ENCODE results near the gene SUN1. TPM values are rescaled to one million over a fixed set of nuclear protein-coding genes. Genes with fewer than 3 reads are reported as not detected.
A peak's percentile ranks its signal among the peaks of the same experiment; 100 is the strongest.
"Not testable (repeated sequence)": the region's sequence is repeated elsewhere in the genome, so short reads cannot be mapped to it uniquely, and the experiment has no call there.

SUN1 gene
- total and polyA plus RNA-seq, 2 donors (not counting 3 experiments of a cell fraction or from before 2014, with no cell fraction given): 158 to 410 TPM

GRCh38 chr7:908591-909357 is 76.5 kb downstream of the SUN1 start:
- DNase-seq (ENCODE audit: low read depth, low spot score); H3K4me1 ChIP-seq (ENCODE audit: control insufficient read depth, extremely low read depth, insufficient read depth, low read length); dilution Hi-C loops (cut with MboI; ENCODE audit: extremely low pct_ligation_motif_present, low sequenced_read_pairs); POLR2A ChIA-PET; H3K79me2 ChIP-seq (ENCODE audit: control insufficient read depth, insufficient read depth, low read length); H3K36me3 ChIP-seq (ENCODE audit: control insufficient read depth in 2 of 2, extremely low read depth in 1 of 2, insufficient read depth in 2 of 2, low read length in 2 of 2); H3K9ac ChIP-seq (replicated peaks; ENCODE audit: extremely low read depth, insufficient read depth, low read length); H3K9me1 ChIP-seq (replicated peaks; ENCODE audit: control insufficient read depth, extremely low read depth, insufficient read depth, low read length); H3K4me2 ChIP-seq (ENCODE audit: insufficient read depth, low read length); H2AFZ ChIP-seq (ENCODE audit: low read depth, low read length); H3K9me3 ChIP-seq (replicated peaks; ENCODE audit: control insufficient read depth, insufficient read depth, low read length); H3K27ac ChIP-seq (ENCODE audit: insufficient read depth, low read depth, low read length); FAIRE-seq; H4K20me1 ChIP-seq (replicated peaks; ENCODE audit: control insufficient read depth, extremely low read depth, insufficient read depth, low read length); BruUV-seq (replicated peaks); H3K4me3 ChIP-seq (replicated peaks in 1 of 3; ENCODE audit: insufficient read depth in 1 of 3, low read depth in 1 of 3, low read length in 3 of 3): not testable (repeated sequence)
- intact Hi-C loops (cut with micrococcal nuclease): loop anchor here (2.0 to 5.0 kb wide), 3 partner anchors 46 to 268 kb away; partner anchors contain the start of gene ADAP1
- H3K27me3 ChIP-seq (ENCODE audit: control insufficient read depth in 2 of 2, insufficient read depth in 2 of 2, low read length in 2 of 2): peaks cover 6 to 11% of the 10 kb centered on the region in 2 experiments
- peak; percentile 65 to 74 for TF ChIP-seq CTCF (IDR thresholded peaks at IDR 0.05; ENCODE audit: extremely low read depth in 1 of 2, insufficient read depth in 1 of 2, low read depth in 1 of 2, low read length in 2 of 2)
- CTCF ChIA-PET: interaction anchor here (0.7 to 2.2 kb wide), 5 partner anchors 22 to 268 kb away, joined by 3 to 9 read pairs (median 3); partner anchors contain the start of gene COX19

All from endothelial cell of umbilical vein (primary cell).